Ureter (tissue), 1 donor: Measurements from ENCODE around the gene RPL22. TPM values are rescaled to one million over a fixed set of nuclear protein-coding genes. Genes with fewer than 3 reads are reported as not detected.
"Not testable (repeated sequence)": the region's sequence is repeated elsewhere in the genome, so short reads cannot be mapped to it uniquely, and the experiment has no call there.

Experiments
- DNase-seq: peaks from one replicate; pipeline ENCODE4 v3.0.0-alpha.2; 2020; ENCODE audit warnings: low spot score
- total RNA-seq: library from RNA; stranded (reverse); gene quantifications from one replicate; pipeline ENCODE4 v1.2.4, GENCODE V29; 2023
- donor health status: DM: yes; HTN: yes; CAD: no.

RPL22 gene
- total RNA-seq, 1 donor from 2014 or later: 595 TPM

GRCh38 chr1:6233376-6233775, 34.0 kb upstream of the RPL22 start:
- DNase-seq: no peak

DNA sequence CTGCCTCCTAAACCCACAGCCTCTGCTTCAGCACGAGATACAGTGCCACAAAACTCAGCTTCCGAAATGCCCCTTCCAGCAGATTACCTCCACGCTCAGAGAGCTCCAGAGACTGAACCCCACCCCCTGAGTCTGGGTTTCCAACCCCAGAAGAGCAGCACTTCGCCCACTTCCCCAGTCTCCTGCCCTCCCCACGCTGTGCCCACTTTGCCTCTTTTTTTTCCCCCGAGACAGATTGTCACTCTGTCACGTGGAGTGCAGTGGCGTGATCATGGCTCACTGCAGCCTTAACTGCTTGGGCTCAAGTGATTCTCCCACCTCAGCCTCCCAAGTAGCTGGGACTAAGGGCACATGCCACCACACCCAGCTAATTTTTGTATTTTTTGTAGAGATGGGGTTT, 26.3 kb upstream of the RPL22 start:
- no peak for DNase-seq

- DNase-seq: no peak
Measured at GRCh38 chr1:6224718-6225117, 25.3 kb upstream of the RPL22 start.

GRCh38 chr1:6223617-6224016, 24.2 kb upstream of the RPL22 start:
- DNase-seq: no peak

DNA sequence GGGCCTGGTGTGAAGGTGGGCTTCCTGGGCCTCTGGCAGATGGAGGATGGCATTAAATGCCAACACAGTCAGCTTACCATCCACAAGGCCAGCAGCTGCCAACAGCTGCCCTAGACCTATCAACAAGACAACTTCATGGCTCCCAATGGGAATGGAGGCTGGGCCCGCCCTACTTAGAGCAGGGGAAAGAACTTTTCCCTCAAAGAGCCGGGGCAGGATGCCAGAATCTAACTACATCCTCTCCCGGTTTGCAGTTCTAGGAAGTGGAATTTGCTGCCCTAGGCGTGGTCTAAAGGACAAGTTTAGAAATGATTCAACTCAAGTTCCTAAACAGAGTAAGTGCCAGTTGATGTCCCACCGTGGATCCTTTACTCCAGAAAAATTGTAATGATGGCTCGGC, 23.2 kb upstream of the RPL22 start:
- DNase-seq: peak; percentile 73

- no peak for DNase-seq
Measured at GRCh38 chr1:6221210-6221784, 21.9 kb upstream of the RPL22 start.

DNA sequence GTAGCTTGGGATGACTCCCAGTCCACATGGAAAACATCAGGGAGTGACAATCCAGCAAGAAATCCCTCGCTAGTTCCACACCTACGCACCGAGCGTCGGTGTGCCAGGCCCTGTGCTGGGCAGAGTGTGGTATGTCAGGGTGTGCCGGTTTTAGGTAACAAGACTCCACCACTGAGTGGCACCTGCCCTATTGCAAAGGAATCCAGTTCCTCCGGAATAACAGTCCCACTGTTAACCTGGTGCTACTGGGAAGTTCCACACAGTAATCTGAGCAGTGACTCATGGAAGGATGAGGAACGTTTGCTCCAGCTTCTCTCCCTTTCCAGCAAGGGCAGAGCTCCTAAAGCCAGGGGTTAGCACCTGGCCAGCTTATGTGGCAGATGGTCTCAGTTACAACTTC, 20.8 kb upstream of the RPL22 start:
- no peak for DNase-seq

DNA sequence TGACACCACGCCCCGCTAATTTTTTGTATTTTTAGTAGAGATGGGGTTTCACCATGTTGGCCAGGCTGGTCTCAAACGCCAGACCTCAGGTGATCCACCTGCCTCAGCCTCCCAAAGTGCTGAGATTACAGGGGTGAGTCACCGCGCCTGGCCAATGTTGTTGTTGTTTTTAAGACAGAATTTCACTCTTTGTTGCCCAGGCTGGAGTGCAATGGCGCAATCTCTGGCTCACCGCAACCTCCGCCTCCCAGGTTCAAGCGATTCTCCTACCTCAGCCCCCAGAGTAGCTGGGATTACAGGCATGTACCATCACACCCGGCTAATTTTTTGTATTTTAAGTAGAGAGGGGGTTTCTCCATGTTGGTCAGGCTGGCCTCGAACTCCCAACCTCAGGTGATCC, 20.2 kb upstream of the RPL22 start:
- DNase-seq: not testable (repeated sequence)

- DNase-seq: no peak
Measured at GRCh38 chr1:6218375-6219164, 19.2 kb upstream of the RPL22 start.

DNA sequence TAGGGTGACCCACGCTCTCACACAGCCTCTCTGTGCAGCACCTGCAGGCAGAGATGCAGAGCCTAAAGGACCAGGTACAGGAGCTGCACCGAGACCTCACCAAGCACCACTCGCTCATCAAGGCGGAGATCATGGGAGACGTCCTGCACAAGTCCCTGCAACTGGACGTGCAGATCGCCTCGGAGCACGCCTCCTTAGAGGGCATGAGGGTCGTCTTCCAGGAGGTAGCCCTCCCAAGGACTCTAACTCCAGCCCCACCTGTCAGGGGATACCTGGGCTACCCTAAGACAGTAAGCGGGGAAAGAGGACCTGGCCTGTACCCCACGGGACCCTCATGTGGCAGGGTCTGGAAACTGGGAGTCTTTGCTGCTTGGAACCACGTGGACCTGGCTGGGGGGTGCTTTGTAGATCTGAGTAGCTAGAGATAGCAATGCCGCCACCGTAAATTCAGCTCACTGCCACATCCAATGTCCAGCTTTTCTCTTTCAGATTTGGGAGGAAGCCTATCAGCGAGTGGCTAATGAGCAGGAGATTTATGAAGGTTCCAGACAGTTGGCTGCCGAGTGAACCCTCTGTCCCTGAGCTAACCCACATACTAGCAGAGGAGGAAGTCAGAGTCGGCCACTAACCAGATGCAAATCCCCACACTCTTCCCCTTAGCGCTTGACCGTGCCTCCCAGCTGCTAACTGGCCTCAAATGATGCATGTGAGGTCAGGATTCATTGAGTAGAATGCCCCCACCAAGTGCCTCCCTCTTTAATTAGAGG, 13.0 kb upstream of the RPL22 start:
- no peak for DNase-seq

GRCh38 chr1:6211731-6212130, 12.3 kb upstream of the RPL22 start:
- no peak for DNase-seq

DNA sequence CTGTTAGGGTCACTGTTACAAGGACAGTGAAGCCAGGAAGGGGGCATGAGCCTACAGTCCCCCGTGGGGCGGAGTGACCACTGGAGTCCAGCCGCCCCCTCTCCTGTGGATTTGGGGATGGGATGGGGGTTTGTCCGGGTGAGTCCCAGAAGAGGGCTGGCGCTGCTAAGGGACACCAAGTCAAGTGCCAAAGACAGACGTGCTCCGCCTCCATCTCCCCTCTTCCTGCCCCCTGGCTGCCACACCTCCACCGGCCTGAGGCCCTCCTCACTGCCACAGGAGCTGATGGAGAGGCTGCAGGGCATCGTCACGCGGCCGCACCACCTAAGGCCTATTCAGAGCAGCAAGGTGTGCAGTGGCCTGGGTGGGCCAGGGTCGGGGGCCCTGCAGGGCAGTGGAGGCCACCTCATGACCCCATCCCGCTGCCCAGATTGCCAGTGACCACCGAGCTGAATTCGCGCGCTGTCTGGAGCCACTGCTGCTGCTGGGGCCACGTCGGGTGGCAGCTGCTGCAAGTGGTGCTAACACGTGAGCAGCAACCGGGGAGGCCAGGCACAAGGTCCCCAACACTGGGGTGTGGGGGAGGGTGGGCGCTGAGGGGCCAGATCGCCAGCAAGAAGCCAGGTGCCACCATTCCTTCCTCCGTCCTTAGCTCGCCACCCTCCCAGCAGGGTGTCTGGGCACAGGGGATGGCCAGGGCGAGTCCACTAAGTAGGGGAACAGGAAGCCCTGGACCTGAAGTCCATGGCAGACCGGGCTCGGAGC, 11.4 kb upstream of the RPL22 start:
- DNase-seq: no peak

DNA sequence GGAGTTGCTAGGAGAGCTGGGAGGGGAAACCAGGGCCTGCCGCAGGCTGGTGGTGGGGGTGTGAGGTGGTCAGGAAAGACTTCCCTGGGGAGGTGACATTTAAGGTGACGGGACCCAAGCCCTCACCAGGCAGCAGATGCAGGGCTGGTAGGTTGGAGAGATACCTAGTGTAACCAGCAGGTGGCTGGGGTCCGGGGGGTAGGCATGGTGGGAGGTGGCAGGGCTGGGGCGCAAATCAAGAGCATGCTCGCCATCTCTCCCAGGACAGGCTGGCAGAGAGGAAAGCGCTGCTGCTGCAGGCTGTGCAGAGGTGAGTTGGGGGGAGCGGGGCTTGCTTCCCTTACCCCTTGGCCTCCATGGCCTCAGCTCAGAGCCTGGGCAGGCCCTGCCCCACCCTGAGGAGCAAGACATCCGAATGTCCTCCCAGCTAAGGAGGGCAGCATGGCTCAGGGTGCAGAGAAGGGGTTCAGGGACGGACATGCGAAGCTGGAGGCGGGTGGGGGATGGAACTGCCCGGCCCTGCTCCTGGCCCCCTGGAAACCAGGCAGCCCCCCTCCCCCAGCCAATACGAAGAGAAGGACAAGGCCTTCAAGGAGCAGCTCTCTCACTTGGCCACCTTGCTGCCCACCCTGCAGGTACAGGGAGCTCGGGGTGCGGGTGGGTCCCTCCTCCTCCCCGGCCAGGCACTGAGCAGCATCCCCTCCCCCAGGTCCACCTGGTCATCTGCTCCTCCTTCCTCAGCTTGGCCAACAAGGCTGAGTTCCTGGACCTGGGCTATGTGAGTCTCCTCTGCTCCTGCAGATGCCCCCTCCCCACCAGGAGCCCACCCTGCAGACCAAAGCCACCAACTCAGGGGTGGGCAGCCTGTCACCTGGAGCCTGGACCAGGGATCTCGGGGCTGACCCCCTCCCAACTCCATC, 10.5 kb upstream of the RPL22 start:
- no peak for DNase-seq

GRCh38 chr1:6208723-6209660, 9.6 kb upstream of the RPL22 start:
- DNase-seq: no peak

GRCh38 chr1:6207921-6208320, 8.5 kb upstream of the RPL22 start:
- no peak for DNase-seq

DNA sequence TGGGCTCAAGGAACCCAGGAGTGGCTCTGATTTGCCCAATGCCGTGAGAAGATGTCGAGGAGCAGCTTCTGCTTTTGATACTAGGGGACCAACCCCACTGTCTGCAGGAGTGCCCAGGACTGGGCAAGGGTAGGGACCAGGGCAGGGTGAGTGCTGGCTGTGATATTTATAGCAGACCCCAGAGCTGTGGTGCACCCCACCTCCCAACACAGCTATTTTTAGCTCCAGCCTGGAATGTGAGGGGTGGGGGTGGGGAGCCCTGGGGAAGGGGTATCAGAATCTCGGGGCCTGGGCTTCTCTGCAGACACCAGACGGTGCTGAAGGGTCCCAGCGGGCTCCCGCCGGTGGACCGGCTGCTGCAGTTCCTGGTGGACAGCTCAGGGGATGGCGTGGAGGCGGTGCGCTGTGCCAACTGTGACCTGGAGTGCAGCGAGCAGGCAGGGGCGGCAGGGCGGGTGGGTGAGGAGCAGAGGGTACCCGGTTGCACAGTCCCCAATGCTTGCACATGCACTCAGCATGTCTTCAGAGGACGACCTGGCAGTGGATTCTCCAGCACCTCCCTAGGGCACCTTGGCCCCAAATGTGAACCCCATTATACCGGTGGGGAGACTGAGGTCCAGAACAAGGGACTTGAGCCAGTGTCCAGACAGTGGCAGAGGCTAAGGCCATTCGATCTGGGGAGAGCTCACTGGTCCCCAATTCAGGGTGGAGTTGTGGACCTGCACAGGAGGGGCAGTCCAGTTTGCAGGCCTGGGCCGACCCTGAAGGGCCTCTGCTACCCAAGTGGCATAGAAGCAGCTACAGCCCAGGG, 7.9 kb upstream of the RPL22 start:
- DNase-seq: no peak

- DNase-seq: no peak
Measured at GRCh38 chr1:6206520-6206855, 7.1 kb upstream of the RPL22 start.

- DNase-seq: peak; percentile 78
Measured at GRCh38 chr1:6205849-6206519, 6.6 kb upstream of the RPL22 start, which contains the start of gene RNF207. TSS of gene RNF207 (plus strand) at chr1:6206119. CDS start at chr1:6206536, 417 bp downstream.
